Tibial nerve (tissue), 4 donors: ENCODE measurements around the gene ZSWIM8.

Experiments
- CTCF ChIP-seq, 5 experiments: fragments of 200-600 bp in 3 of 5; fragments of 450-650 bp in 2 of 5; sonication (generic) in 3 of 5; IDR thresholded peaks; one replicate each; pipeline ENCODE4 v1.5.1; 2016 to 2019; ENCODE audit warnings: antibody characterized with exemption in 5 of 5, mild to moderate bottlenecking in 3 of 5, moderate library complexity in 2 of 5
- EP300 ChIP-seq, 2 donors: sonication (generic); formaldehyde crosslinking; IDR thresholded peaks; one replicate each; pipeline ENCODE4 v1.6.1; 2017; ENCODE audit warnings: antibody characterized with exemption in 2 of 2, mild to moderate bottlenecking in 1 of 2
- POLR2A ChIP-seq, 2 donors: fragments of 450-650 bp; IDR thresholded peaks; one replicate each; pipeline ENCODE4 v1.6.1; 2017; ENCODE audit warnings: antibody characterized with exemption in 2 of 2, mild to moderate bottlenecking in 2 of 2, moderate library complexity in 2 of 2

- TF ChIP-seq CTCF (IDR thresholded peaks at IDR 0.05) (no peak), POLR2A (IDR thresholded peaks at IDR 0.05) (no peak), EP300 (IDR thresholded peaks at IDR 0.05) (no peak)
Measured at GRCh38 chr10:73841526-73842285, 56.3 kb downstream of the ZSWIM8 start.
